Activated T-helper 2 cell treated with anti-CD3 and anti-CD28 coated beads, Interferon-gamma antibody, Interleukin-2, Interleukin-4, amounts not matched to agents 10 μg/mL and 5 μg/mL and 100 μg/mL, durations not matched to agents 14 hours and 24 hours and 36 hours (primary cell): ENCODE data around the gene COX6B1. TPM values are rescaled to one million over a fixed set of nuclear protein-coding genes. Genes with fewer than 3 reads are reported as not detected.
A peak's percentile ranks its signal among the peaks of the same experiment; 100 is the strongest.
"Not testable (repeated sequence)": the region's sequence is repeated elsewhere in the genome, so short reads cannot be mapped to it uniquely, and the experiment has no call there.

Experiments
- DNase-seq: peaks from one replicate; pipeline ENCODE4 v3.0.0; 2021; ENCODE audit warnings: low spot score
- H3K27ac Mint-ChIP-seq: one replicate; pipeline ENCODE4 v1.8.0; 2021; ENCODE audit warnings: mixed read lengths
- H3K27me3 Mint-ChIP-seq: one replicate; pipeline ENCODE4 v1.8.0; 2021; ENCODE audit warnings: low read depth, mixed read lengths
- H3K36me3 Mint-ChIP-seq: one replicate; pipeline ENCODE4 v1.8.0; 2021; ENCODE audit warnings: low read depth, mixed read lengths
- H3K4me1 Mint-ChIP-seq: one replicate; pipeline ENCODE4 v1.8.0; 2021; ENCODE audit warnings: low read depth, mixed read lengths
- H3K4me3 Mint-ChIP-seq: one replicate; pipeline ENCODE4 v1.8.0; 2021; ENCODE audit warnings: low read depth, mild to moderate bottlenecking, moderate library complexity, mixed read lengths
- H3K9me3 Mint-ChIP-seq: one replicate; pipeline ENCODE4 v1.8.0; 2021; ENCODE audit warnings: mixed read lengths
- intact Hi-C: fragments of 100-400 bp; cut with micrococcal nuclease; formaldehyde crosslinking; loops from one replicate; pipeline ENCODE4 v1.15.1; 2023
- total RNA-seq: library from RNA; stranded (reverse); gene quantifications from 2 replicates; pipeline ENCODE4 v1.2.3, GENCODE V29; 2022

COX6B1 gene
- total RNA-seq, 1 donor from 2014 or later, result 461 TPM

DNA sequence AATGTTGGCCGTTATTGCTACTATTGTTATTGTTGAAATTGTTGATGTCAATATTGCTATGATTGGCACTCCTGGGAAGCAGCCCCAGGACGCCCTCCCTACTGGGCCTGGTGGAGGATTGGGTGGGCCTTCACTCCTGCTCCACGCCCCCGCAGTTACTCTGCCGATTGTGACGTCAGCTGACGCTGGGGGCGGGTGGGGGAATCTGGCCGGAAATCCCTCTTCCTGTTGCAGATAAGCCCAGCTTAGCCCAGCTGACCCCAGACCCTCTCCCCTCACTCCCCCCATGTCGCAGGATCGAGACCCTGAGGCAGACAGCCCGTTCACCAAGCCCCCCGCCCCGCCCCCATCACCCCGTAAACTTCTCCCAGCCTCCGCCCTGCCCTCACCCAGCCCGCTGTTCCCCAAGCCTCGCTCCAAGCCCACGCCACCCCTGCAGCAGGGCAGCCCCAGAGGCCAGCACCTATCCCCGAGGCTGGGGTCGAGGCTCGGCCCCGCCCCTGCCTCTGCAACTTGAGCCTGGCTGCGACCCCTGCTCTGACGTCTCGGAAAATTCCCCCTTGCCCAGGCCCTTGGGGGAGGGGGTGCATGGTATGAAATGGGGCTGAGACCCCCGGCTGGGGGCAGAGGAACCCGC is 6.5 kb upstream of the COX6B1 start, which contains the start of gene ETV2:
ETV2 (plus strand) TSS at position 231 of the 637 bp plus-strand sequence. CDS start 716 bp downstream, outside the sequence.
- DNase-seq, result peak; percentile 32
- intact Hi-C loops, result loop anchor here (10.0 kb wide), 1 partner anchor 473 kb away; the partner anchor contains the start of genes OVOL3, POLR2I and TBCB
- peaks cover 25% of the 10 kb centered on the region for H3K4me1 Mint-ChIP-seq
- H3K36me3 Mint-ChIP-seq, result peaks cover 18% of the 10 kb centered on the region
- H3K27me3 Mint-ChIP-seq, result no peaks in the 10 kb centered on the region
- peak within 1 kb of the TSS; percentile 79 for H3K4me3 Mint-ChIP-seq
- no peaks in the 10 kb centered on the region for H3K9me3 Mint-ChIP-seq
- peak within 1 kb of the TSS; percentile 54 for H3K27ac Mint-ChIP-seq

DNA sequence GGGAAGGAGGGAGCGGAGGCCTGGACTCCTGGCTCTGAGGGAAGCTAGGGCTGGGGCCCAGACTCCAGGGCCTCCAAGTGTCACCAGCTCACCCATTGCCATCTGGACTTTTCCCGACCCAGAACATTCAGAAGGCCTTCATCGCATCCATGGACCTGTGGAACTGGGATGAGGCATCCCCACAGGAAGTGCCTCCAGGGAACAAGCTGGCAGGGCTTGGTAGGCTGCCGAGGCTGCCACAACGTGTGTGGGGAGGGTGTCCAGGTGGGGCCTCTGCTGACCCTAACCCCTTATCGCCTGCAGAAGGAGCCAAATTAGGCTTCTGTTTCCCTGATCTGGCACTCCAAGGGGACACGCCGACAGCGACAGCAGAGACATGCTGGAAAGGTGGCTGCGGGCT is 5.8 kb upstream of the COX6B1 start:
- intact Hi-C loops, result loop anchor here (10.0 kb wide), 1 partner anchor 472 kb away; the partner anchor contains the start of genes OVOL3, POLR2I and TBCB

DNA sequence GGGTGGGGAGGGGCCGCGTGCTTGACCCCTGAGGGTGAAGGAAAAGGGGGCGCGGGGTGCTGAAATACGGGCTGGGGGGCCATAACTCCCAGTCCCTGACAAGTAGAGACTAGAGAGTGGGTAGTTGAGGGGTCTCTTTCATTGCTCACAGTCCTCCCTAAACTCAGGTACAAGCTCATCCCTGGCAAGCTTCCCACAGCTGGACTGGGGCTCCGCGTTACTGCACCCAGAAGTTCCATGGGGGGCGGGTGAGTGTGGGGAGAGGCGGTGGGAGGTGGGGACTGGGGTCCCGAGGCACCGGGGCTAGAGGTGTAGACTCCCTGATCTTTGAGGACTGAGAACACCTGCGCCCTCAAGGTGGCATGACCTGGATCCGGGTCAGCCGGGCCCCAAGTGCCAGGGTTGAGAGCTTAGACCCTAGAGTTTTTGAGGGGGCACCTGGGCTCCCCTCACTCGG is 5.3 kb upstream of the COX6B1 start:
- H3K4me1 Mint-ChIP-seq, result peaks cover 25% of the 10 kb centered on the region
- no peak overlapping the region for H3K27ac Mint-ChIP-seq
- intact Hi-C loops, result loop anchor here (1.0 to 10.0 kb wide), 2 partner anchors 68 to 472 kb away; partner anchors contain the start of genes OVOL3, POLR2I and TBCB
- H3K27me3 Mint-ChIP-seq, result no peaks in the 10 kb centered on the region
- peaks cover 7% of the 10 kb centered on the region for H3K36me3 Mint-ChIP-seq
- no peaks in the 10 kb centered on the region for H3K9me3 Mint-ChIP-seq
- no peak for DNase-seq
- peak overlapping the region; percentile 79 for H3K4me3 Mint-ChIP-seq

More for the DNA sequence above, 5.8 kb upstream of the COX6B1 start:
- Mint-ChIP-seq H3K9me3 (no peaks in the 10 kb centered on the region), H3K4me3 (peak overlapping the region; percentile 79), H3K36me3 (peaks cover 12% of the 10 kb centered on the region), H3K27ac (no peak overlapping the region), H3K27me3 (no peaks in the 10 kb centered on the region), H3K4me1 (peaks cover 25% of the 10 kb centered on the region)
- DNase-seq, result no peak

DNA sequence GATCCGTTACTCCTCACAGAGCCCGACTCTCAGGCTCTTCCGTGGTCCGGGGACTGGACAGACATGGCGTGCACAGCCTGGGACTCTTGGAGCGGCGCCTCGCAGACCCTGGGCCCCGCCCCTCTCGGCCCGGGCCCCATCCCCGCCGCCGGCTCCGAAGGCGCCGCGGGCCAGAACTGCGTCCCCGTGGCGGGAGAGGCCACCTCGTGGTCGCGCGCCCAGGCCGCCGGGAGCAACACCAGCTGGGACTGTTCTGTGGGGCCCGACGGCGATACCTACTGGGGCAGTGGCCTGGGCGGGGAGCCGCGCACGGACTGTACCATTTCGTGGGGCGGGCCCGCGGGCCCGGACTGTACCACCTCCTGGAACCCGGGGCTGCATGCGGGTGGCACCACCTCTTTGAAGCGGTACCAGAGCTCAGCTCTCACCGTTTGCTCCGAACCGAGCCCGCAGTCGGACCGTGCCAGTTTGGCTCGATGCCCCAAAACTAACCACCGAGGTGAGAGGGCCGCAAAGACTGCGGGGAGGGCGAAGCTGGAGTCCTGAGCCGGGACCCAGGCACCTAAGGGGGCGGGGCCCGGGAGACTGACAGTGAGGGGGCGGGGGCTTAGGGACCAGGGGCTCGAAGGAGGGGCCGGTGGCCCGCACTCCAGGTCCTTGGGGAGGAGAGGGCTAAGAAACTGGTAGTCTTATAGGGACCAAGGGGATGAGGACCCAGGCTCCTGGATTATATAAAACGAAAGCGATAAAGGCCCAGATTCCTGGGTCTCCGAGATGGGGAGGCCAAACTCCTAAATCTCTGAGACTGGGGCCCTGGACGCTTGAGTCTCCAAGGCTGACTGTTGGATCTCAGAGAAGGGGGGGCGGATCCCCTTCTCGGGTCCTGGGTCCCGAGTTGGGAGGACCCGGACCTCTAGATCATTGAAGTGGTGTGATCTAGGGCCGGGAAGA is 4.6 kb upstream of the COX6B1 start:
- Mint-ChIP-seq H3K36me3 (peaks cover 4% of the 10 kb centered on the region), H3K4me3 (peak overlapping the region; percentile 79), H3K4me1 (peaks cover 25% of the 10 kb centered on the region), H3K27me3 (no peaks in the 10 kb centered on the region), H3K9me3 (no peaks in the 10 kb centered on the region), H3K27ac (peak overlapping the region; percentile 74)
- intact Hi-C loops, result loop anchor here (1.0 to 10.0 kb wide), 5 partner anchors 15 to 471 kb away; partner anchors contain the start of genes HAUS5, OVOL3, POLR2I and TBCB
- peak; percentile 78 for DNase-seq

DNA sequence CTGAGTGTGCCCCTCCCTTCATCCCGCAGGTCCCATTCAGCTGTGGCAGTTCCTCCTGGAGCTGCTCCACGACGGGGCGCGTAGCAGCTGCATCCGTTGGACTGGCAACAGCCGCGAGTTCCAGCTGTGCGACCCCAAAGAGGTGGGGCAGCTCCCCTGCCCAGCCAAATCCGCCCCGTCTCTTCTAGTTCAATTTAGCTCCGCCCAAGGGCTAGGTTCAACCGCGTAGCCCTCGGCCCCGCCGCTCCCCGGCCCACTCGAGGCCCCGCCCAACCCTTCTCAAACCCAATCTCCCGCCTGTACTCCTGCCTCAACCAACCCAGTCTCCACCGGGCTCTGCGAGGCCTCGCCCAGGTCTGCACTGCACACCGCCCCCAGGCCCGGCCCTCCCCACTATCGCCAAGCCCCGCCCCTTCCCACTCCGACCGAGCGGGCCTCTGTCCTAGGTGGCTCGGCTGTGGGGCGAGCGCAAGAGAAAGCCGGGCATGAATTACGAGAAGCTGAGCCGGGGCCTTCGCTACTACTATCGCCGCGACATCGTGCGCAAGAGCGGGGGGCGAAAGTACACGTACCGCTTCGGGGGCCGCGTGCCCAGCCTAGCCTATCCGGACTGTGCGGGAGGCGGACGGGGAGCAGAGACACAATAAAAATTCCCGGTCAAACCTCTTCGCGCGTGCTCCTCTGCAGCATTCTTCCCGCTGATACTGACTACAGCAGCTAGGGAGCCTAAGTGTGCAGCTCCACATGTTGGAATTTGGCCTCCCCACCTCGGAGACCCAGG is 3.7 kb upstream of the COX6B1 start:
- H3K27ac Mint-ChIP-seq, result peak overlapping the region; percentile 76
- peaks cover 25% of the 10 kb centered on the region for H3K4me1 Mint-ChIP-seq
- no peaks in the 10 kb centered on the region for H3K27me3 Mint-ChIP-seq
- intact Hi-C loops, result loop anchor here (1.0 to 10.0 kb wide), 4 partner anchors 16 to 470 kb away; partner anchors contain the start of genes HAUS5, OVOL3, POLR2I and TBCB
- H3K36me3 Mint-ChIP-seq, result peaks cover 11% of the 10 kb centered on the region
- peak; percentile 96 for DNase-seq
- H3K4me3 Mint-ChIP-seq, result peak overlapping the region; percentile 79
- H3K9me3 Mint-ChIP-seq, result no peaks in the 10 kb centered on the region

DNA sequence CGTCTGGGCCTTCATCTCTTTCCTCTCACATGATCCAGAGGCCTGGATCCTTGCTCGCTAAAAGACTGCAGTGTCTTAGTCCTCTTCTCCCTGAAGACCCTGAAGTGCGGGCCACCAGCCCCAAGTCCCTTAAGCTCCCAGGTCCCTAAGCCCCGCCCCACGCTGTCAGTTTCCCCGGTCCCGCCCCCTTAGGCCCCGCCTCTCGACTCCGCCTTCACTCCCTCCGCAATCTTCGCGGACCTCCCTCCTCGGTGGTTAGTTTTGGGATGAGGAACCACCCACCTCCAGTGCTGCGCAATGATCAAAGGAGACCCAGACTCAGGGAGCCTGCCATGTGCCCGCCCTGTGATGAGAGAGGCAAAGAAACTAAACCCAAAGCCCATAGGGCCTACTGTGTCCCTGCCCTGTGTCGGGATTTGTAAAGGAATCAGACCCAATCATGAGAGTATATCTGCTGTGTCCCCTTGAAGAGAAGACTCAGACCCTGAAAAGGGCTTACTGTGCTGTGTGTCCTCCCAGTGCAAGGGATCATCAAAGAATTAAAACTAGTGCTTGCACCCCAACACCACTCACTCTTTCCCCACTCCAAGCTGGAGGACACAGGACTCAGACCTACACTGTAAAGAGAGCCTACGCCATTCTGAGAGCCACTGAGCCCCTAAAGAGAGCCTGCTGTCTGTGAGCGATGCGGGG is 3.0 kb upstream of the COX6B1 start:
- intact Hi-C loops, result loop anchor here (1.0 to 10.0 kb wide), 6 partner anchors 17 to 470 kb away; partner anchors contain the start of genes HAUS5, IGFLR1, OVOL3 and POLR2I
- H3K9me3 Mint-ChIP-seq, result no peaks in the 10 kb centered on the region
- peak; percentile 70 for DNase-seq
- peak overlapping the region; percentile 79 for H3K4me3 Mint-ChIP-seq
- H3K36me3 Mint-ChIP-seq, result peaks cover 12% of the 10 kb centered on the region
- H3K4me1 Mint-ChIP-seq, result peaks cover 21% of the 10 kb centered on the region
- no peaks in the 10 kb centered on the region for H3K27me3 Mint-ChIP-seq
- peak overlapping the region; percentile 76 for H3K27ac Mint-ChIP-seq

DNA sequence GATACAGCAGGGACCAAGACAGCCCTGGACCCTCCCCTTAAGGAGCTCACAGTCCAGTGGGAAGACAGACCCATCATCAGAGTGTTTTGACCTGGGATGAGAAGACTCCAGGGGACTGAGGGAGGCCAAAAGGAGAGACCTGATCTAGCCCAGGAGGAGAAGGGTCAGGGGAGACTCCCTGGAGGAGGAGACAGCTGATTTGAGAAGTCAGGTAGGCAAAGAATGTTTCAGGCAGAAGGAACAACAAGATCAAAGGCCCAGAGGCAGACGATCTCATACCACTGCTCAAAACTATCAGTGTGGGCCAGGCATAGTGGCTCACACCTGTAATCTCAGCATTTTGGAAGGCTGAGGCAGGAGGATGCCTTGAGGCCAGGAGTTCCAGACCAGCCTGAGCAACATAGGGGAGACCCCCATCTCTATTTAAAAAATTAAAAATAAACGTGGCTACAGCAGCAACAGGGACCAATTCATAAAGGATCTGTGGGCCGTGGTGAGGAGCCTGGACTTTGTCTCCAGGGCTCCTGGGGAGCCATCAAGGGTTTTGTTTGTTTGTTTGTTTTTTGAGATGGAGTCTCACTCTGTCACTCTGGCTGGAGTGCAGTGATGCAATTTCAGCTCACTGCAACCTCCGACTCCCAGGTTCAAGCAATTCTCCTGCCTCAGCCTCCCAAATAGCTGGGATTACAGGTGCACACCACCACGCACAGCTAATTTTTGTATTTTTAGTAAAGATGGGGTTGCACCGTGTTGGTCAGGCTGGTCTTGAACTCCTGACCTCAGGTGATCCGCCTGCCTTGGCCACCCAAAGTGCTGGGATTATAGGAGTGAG is 2.2 kb upstream of the COX6B1 start:
- H3K27ac Mint-ChIP-seq, result no peak overlapping the region
- H3K9me3 Mint-ChIP-seq, result no peaks in the 10 kb centered on the region
- DNase-seq, result no peak
- H3K27me3 Mint-ChIP-seq, result no peaks in the 10 kb centered on the region
- no peak overlapping the region for H3K4me3 Mint-ChIP-seq
- intact Hi-C loops, result loop anchor here (2.0 to 10.0 kb wide), 4 partner anchors 71 to 469 kb away; partner anchors contain the start of genes IGFLR1, OVOL3, POLR2I and TBCB
- H3K36me3 Mint-ChIP-seq, result peaks cover 17% of the 10 kb centered on the region
- H3K4me1 Mint-ChIP-seq, result peaks cover 21% of the 10 kb centered on the region

DNA sequence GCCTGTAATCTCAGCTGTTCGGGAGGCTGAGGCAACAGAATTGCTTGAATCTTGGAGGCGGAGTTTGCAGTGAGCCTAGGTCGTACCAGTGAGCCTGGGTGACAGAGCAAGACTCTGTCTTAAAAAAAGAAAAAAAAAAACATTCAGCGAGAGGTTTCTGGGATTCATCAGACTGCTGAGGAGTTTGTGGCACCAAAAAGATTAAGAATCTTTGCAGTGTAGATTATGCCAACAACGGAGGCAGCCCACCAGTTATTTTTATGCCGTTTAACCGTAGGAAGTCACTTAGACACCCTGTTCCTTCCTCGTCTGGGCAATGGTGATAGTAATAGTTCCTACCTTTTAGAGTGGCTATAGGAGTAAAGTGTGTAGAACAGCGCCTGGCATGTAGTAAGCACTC is 2.5 kb downstream of the COX6B1 start:
- Mint-ChIP-seq H3K36me3 (peaks cover 44% of the 10 kb centered on the region), H3K9me3 (no peaks in the 10 kb centered on the region), H3K27me3 (no peaks in the 10 kb centered on the region), H3K27ac (no peak overlapping the region), H3K4me1 (peaks cover 8% of the 10 kb centered on the region), H3K4me3 (peak overlapping the region; percentile 37)
- intact Hi-C loops, result no loop called here
- DNase-seq, result no peak

DNA sequence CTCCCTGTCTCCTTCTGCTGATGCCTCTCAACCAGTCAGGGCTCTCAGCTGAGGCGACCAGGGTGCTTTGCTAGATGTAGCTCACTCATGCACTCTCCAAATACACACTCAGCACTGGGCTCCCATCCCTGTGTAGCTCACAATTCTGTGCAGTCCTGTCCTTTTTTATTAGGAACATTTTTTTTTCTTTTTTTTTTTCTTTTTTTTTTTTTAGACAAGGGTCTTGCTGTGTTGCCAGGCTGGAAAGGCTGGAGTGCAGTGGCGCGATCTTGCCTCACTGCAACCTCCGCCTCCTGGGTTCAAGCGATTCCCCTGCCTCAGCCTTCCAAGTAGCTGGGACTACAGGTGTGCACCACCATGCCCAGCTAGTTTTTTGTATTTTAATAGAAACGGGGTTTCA is 6.7 kb downstream of the COX6B1 start:
- H3K27ac Mint-ChIP-seq, DNase-seq, H3K4me3 Mint-ChIP-seq, H3K4me1 Mint-ChIP-seq, intact Hi-C loops, H3K9me3 Mint-ChIP-seq, H3K27me3 Mint-ChIP-seq: not testable (repeated sequence)
- peaks cover 59% of the 10 kb centered on the region for H3K36me3 Mint-ChIP-seq

DNA sequence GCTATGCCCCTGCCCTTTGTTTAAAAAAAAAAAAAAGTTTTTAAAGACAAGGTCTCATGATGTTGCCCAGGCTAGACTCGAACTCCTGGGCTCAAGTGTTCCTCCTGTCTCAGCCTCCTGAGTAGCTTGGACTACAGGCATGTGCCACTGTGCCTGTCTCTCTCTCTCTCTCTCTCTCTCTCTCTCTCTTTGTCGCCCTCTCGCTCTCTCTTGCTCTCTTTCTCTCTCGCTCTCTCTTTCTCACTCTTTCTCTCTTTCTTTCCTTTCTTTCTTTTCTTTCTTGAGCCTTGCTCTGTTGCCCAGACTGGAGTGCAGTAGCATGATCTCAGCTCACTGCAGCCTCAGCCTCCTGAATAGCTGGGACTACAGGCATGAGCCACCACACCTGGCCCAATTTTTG is 7.5 kb downstream of the COX6B1 start:
- H3K27me3 Mint-ChIP-seq, result no peaks in the 10 kb centered on the region
- no peaks in the 10 kb centered on the region for H3K9me3 Mint-ChIP-seq
- H3K4me1 Mint-ChIP-seq, result peaks cover 6% of the 10 kb centered on the region
- intact Hi-C loops, result no loop called here
- H3K27ac Mint-ChIP-seq, result no peak overlapping the region
- H3K36me3 Mint-ChIP-seq, result peaks cover 57% of the 10 kb centered on the region
- no peak for DNase-seq
- no peak overlapping the region for H3K4me3 Mint-ChIP-seq

DNA sequence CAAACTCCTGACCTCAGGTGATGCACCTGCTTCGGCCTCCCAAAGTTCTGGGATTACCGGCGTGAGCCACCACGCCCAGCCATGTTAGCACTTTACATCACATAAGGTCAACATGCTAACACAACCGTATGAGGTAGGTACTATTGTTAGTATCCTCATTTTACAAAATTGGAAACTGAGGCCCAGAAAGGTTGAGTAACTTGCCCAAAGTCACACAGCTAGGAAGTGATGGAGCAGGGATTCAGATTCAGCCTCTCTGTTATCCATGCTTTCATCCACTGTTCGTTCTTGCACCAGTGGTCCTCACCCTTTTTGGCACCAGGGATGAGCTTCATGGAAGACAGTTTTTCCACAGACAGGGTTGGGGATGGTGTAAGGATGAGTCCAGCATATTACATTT is 8.6 kb downstream of the COX6B1 start:
- intact Hi-C loops, result no loop called here
- Mint-ChIP-seq H3K4me3 (no peak overlapping the region), H3K27ac (no peak overlapping the region), H3K9me3 (no peaks in the 10 kb centered on the region), H3K27me3 (no peaks in the 10 kb centered on the region), H3K36me3 (peaks cover 48% of the 10 kb centered on the region), H3K4me1 (peaks cover 1% of the 10 kb centered on the region)
- no peak for DNase-seq
